Spleen (tissue), 11 donors: Measurements from ENCODE around the gene STK4. TPM values are rescaled to one million over a fixed set of nuclear protein-coding genes. Genes with fewer than 3 reads are reported as not detected.
A peak's percentile ranks its signal among the peaks of the same experiment; 100 is the strongest.

Source experiments
- DNase-seq: peaks from one replicate; pipeline ENCODE4 v3.0.0-alpha.2; 2020
- H3K27ac ChIP-seq, 8 donors: fragments of 200-600 bp; sonication (generic) in 7 of 8; 1 replicate in 4 of 8; 2 replicates in 4 of 8; pipeline versions ENCODE4 v1.5.0 to v1.8.0; 2016 to 2021; ENCODE audit warnings: inconsistent platforms in 4 of 8, mild to moderate bottlenecking in 4 of 8, moderate library complexity in 1 of 8
- H3K27me3 ChIP-seq, 7 donors: fragments of 200-600 bp; sonication (generic) in 6 of 7; replicated peaks in 1 of 7; 1 replicate in 4 of 7; 2 replicates in 3 of 7; pipeline versions ENCODE4 v1.5.0 to v1.8.0; 2016 to 2021; ENCODE audit warnings: inconsistent platforms in 3 of 7, mild to moderate bottlenecking in 1 of 7
- H3K36me3 ChIP-seq, 6 donors: fragments of 200-600 bp; sonication (generic) in 5 of 6; 1 replicate in 4 of 6; 2 replicates in 2 of 6; pipeline versions ENCODE4 v1.5.0 to v1.8.0; 2016 to 2021; ENCODE audit warnings: inconsistent platforms in 2 of 6
- H3K4me1 ChIP-seq, 6 donors: fragments of 200-600 bp; sonication (generic) in 5 of 6; 1 replicate in 3 of 6; 2 replicates in 3 of 6; pipeline versions ENCODE4 v1.5.0 to v1.8.0; 2016 to 2021; ENCODE audit warnings: inconsistent platforms in 3 of 6
- H3K4me3 ChIP-seq, 8 donors: fragments of 200-600 bp; sonication (generic) in 7 of 8; 1 replicate in 4 of 8; 2 replicates in 4 of 8; pipeline versions ENCODE4 v1.5.0 to v1.8.0; 2016 to 2021; ENCODE audit warnings: inconsistent platforms in 4 of 8, mild to moderate bottlenecking in 4 of 8, moderate library complexity in 2 of 8
- H3K9me3 ChIP-seq, 8 donors: fragments of 200-600 bp; sonication (generic) in 7 of 8; 1 replicate in 4 of 8; 2 replicates in 4 of 8; pipeline versions ENCODE4 v1.5.0 to v1.8.0; 2016 to 2021; ENCODE audit warnings: inconsistent platforms in 4 of 8
- POLR2A ChIP-seq, 3 donors: fragments of 450-650 bp; IDR thresholded peaks; one replicate each; pipeline ENCODE4 v1.5.1; 2017; ENCODE audit warnings: antibody characterized with exemption in 3 of 3, mild to moderate bottlenecking in 1 of 3
- POLR2AphosphoS5 ChIP-seq, 3 donors: sonication (generic); formaldehyde crosslinking; IDR thresholded peaks; one replicate each; pipeline ENCODE4 v1.5.1; 2017; ENCODE audit warnings: antibody characterized with exemption in 3 of 3
- whole genome bisulfite sequencing, 5 donors: extraction: QIAGEN DNeasy Blood & Tissue Kit in 3 of 5; methylation state at CpG; one replicate each; pipeline versions ENCODE4 v1.1.5 to v1.1.7; 2013 to 2018; 5-methylcytosine and 5-hydroxymethylcytosine counted together
- intact Hi-C: fragments of 100-400 bp; cut with DNase I; formaldehyde crosslinking; loops from one replicate; pipeline ENCODE4 v1.15.0; 2023; ENCODE audit warnings: low total_unique reads
- polyA plus RNA-seq, 3 donors: library from polyadenylated mRNA; stranded (reverse); fragments of 200-250 nt; gene quantifications; one replicate each; pipeline ENCODE4 v1.2.1, GENCODE V29; 2013
- total RNA-seq, 7 donors: library from RNA; depleted of rRNA in 3 of 7; stranded (reverse); fragments of >200 nt in 3 of 7; fragmentation: NEBNext Ultra II Directional in 4 of 7; extraction: Animal tissue kit (Norgen Biotek cat#: 25700) in 4 of 7; gene quantifications; one replicate each; pipeline versions ENCODE4 v1.1.0 to v1.2.1, GENCODE V29; 2016 to 2021
- TF ChIP-seq, protein P1 (sequence below), 11 experiments: fragments of 200-600 bp in 7 of 11; fragments of 450-650 bp in 4 of 11; sonication (generic) in 4 of 11; IDR thresholded peaks in 8 of 11; conservative IDR thresholded peaks in 3 of 11; 1 replicate in 7 of 11; 2 replicates in 4 of 11; pipeline versions ENCODE4 v1.4.0 to v1.8.0; 2016 to 2021; ENCODE audit warnings: antibody characterized with exemption in 11 of 11, inconsistent platforms in 4 of 11, mild to moderate bottlenecking in 1 of 11
- donor health status: healthy with polysubstance abuse.
- donor health status: DM: no; HTN: no; CAD: no; lungs with moderate emphysema.
- donor health status: DM: no; HTN: no; CAD: no.
- donor health status: Bipolar disorder and iron deficiency.
- donor health status: healthy.
- donor health status: DM: no; HTN: no; CAD: no.
- donor health status: DM: yes; HTN: yes; CAD: no.

The STK4 gene
- total and polyA plus RNA-seq, 10 donors: 19.0 to 241 (median 124) TPM

DNA sequence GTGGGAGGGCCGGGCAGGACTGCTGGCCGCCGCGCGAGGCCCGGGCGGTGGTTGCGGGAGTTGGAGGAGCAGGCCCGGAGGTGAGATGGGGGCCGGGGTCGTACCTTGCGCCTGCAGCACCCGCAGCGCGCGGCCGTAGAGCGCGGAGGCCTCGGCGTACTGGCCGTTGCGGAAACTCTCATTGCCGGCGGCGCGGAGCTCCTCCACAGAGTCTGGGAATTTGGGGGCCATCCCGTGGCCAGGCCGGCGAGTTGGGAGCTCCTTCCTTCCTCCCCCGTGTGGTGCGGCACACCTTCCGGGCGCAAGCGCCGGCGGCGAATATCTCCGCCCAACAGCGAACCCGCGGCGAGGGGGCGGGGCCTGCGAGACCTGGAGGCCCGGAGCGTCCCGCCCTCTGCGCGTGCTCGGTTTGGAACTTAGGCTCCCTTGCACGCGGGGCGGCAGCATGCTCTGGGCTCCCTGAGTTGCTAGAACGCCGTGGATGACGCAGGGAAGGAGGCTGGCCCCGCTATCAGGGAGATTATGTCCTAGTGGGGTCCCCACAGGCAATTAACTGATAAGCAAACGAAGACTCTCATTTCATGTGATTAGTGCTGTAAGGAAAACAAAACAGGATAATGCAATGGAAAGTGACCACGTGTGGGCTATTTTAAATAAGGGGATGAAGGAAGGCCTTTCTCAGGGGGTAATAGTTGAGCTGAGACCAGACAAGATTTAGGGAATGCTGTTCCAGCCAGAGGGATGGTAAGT, 6.0 kb upstream of the STK4 start, which contains the start of gene TOMM34:
TOMM34 (minus strand) TSS at position 295 of the 750 bp plus-strand sequence; CDS start at position 231, 64 bp downstream.
- H3K27ac ChIP-seq: peak within 1 kb of the TSS; percentile 58 to 89 (median 86)
- H3K9me3 ChIP-seq: no peaks in the 10 kb centered on the region
- WGBS, 5 donors: 0 to 1% (median 0%) methylated on average over 37 to 60 of the region's 60 CpGs
- peaks cover 0 to 27% (median 11%) of the 10 kb centered on the region in 6 donors for H3K36me3 ChIP-seq
- H3K4me1 ChIP-seq: peaks cover 13 to 84% (median 35%) of the 10 kb centered on the region in 6 donors
- no peaks in the 10 kb centered on the region for H3K27me3 ChIP-seq
- H3K4me3 ChIP-seq: peak within 1 kb of the TSS; percentile 79 to 98 (median 94)
- peak; percentile 99 for DNase-seq
- TF ChIP-seq, protein P1, sequence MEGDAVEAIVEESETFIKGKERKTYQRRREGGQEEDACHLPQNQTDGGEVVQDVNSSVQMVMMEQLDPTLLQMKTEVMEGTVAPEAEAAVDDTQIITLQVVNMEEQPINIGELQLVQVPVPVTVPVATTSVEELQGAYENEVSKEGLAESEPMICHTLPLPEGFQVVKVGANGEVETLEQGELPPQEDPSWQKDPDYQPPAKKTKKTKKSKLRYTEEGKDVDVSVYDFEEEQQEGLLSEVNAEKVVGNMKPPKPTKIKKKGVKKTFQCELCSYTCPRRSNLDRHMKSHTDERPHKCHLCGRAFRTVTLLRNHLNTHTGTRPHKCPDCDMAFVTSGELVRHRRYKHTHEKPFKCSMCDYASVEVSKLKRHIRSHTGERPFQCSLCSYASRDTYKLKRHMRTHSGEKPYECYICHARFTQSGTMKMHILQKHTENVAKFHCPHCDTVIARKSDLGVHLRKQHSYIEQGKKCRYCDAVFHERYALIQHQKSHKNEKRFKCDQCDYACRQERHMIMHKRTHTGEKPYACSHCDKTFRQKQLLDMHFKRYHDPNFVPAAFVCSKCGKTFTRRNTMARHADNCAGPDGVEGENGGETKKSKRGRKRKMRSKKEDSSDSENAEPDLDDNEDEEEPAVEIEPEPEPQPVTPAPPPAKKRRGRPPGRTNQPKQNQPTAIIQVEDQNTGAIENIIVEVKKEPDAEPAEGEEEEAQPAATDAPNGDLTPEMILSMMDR (IDR thresholded peaks at IDR 0.05 in 8 of 11, conservative IDR thresholded peaks at IDR 0.05 in 3 of 11): peak in 5 of 11 experiments; percentile 18 to 39 (median 29)
- peak in 1 of 3 donors; percentile 58 for TF ChIP-seq POLR2A (IDR thresholded peaks at IDR 0.05)
- TF ChIP-seq POLR2AphosphoS5 (IDR thresholded peaks at IDR 0.05): peak; percentile 92 to 95 (median 95)
- intact Hi-C loops: no loop called here

DNA sequence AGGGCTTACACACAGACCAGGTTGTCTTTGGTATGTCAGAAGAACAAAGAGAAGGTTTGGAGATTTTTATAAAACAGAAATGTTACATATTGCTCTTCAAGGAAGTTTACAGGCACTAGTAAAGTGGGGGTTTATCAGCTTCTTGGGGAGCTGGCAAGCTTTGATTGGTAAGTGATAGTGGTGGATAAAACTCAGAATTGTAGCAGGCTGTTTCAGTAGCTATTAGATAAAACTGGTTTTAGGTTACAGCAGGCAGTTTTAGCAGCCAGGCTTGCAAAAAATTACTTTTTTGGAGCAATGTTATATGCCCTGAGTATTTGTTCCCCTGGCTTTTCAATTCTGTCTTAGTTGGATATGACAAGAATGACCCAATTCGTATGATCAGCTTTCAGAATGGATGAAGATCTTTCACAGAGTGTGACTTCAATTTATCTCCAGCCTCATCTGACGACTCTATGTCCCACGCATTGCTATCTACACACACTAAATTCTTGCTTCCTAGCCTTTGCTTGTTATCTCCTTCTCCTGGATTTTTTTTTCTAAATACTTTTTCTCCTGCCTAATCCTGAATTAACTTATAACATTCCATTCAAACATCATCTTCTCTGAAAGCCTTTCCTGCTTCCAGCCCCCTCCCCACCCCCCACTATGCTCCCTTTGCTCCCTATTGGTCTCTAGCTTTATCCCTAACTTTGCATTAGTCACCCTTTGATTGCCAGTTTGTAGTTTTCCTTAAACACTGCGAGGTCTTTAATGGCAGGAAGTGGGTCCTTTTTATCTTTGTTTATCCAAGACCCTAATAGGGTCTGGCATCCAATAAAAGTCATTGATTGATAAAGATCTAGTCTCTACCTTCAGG, 5.1 kb upstream of the STK4 start:
- Histone ChIP-seq H3K4me3 (no peak overlapping the region), H3K4me1 (peaks cover 18 to 81% (median 35%) of the 10 kb centered on the region in 6 donors), H3K9me3 (no peaks in the 10 kb centered on the region), H3K27me3 (no peaks in the 10 kb centered on the region), H3K27ac (peak overlapping the region in 3 of 8 donors; percentile 81 to 89 (median 86)), H3K36me3 (peaks cover 0 to 18% (median 1%) of the 10 kb centered on the region in 6 donors)
- no peak for TF ChIP-seq POLR2A (IDR thresholded peaks at IDR 0.05)
- TF ChIP-seq, protein P1 (IDR thresholded peaks at IDR 0.05 in 8 of 11, conservative IDR thresholded peaks at IDR 0.05 in 3 of 11): no peak
- no peak for TF ChIP-seq POLR2AphosphoS5 (IDR thresholded peaks at IDR 0.05)
- intact Hi-C loops: no loop called here
- no peak for DNase-seq
- WGBS, 5 donors: 77 to 85% (median 81%) methylated on average over 4 of the region's 4 CpGs

DNA sequence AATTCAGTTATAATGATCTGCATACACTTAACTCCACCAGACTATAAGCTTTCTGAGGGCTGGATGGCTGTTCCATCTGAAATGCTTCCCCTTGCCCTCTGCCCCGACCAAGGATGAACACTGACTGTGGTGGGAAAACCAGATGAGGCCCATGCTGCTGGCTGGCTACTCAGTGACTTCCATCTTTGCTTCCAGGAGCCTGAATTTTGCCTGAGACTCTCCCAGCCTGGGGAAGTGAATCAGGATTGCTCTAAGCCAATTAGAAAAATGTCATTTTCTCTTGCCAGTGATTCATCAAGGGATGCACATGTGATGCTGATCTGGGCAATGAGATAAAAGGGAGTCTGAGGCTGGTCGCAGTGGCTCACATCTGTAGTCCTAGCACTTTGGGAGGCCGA, 4.4 kb upstream of the STK4 start:
- H3K27me3 ChIP-seq: no peaks in the 10 kb centered on the region
- peaks cover 18 to 76% (median 35%) of the 10 kb centered on the region in 6 donors for H3K4me1 ChIP-seq
- peaks cover 0 to 14% (median 0%) of the 10 kb centered on the region in 6 donors for H3K36me3 ChIP-seq
- no peaks in the 10 kb centered on the region for H3K9me3 ChIP-seq
- TF ChIP-seq POLR2AphosphoS5 (IDR thresholded peaks at IDR 0.05) (no peak), POLR2A (IDR thresholded peaks at IDR 0.05) (no peak)
- TF ChIP-seq, protein P1 (IDR thresholded peaks at IDR 0.05 in 8 of 11, conservative IDR thresholded peaks at IDR 0.05 in 3 of 11): no peak
- WGBS, 5 donors: 83 to 94% (median 86%) methylated on average over 3 of the region's 3 CpGs
- H3K4me3 ChIP-seq: no peak overlapping the region
- intact Hi-C loops: no loop called here
- no peak overlapping the region for H3K27ac ChIP-seq
- DNase-seq: no peak
